GM18508 (cell line): ENCODE data around the gene PMIS2.

Experiments
- ATAC-seq: cut with Tn5 transposase; IDR thresholded peaks from one replicate; pipeline ENCODE4 v1.9.1; 2021; ENCODE audit warnings: moderate number of reproducible peaks; ENCODE audit not compliant: insufficient read depth, unreplicated experiment

The PMIS2 gene

DNA sequence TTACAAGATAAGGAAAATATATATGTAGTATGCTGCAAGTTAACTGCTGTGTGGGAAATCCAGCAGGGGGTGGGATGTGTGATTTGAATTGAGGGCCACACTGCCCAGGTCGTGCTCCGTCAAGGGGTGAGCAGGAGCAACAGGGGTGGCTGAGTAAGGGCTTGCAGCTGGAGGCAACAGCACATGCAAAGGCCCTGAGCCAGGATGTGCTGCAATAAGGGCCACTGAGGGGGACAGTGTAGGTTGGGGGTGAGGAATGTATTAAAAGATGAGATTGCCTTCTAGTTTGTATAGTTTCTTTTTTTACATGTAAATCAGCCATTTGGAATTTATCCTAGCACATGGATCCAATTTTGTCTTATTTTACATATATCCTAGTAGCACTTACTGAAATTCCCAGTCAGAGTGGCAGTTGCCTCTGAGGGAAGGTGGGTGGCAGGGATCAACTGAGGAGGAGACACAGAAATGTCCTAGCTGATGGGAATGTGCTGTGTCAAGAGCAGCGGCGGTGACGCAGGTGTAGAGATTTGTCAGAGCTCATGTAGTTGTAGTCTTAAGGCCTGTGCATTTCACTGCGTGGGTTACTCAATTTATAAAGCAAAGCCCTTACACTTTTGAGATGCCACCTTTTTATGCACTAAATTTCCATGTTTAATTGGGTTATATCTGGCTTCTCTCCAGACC lies 37.5 kb downstream of the PMIS2 start:
- ATAC-seq = no peak

DNA sequence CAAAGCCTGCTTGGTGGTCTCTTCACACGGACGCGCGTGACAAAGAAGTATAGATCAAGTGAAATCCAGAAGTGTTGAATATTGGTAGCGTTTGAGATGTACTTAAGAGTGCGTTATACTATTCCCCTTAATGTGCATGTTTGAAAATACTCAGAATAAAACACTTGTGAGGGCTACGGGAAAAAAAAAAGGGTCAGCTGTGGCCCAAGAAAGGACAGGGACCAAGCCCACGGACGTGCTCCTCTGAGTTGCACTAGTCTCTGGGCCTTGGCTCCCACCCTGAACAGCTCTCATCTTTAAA lies 42.2 kb downstream of the PMIS2 start:
- no peak for ATAC-seq

DNA sequence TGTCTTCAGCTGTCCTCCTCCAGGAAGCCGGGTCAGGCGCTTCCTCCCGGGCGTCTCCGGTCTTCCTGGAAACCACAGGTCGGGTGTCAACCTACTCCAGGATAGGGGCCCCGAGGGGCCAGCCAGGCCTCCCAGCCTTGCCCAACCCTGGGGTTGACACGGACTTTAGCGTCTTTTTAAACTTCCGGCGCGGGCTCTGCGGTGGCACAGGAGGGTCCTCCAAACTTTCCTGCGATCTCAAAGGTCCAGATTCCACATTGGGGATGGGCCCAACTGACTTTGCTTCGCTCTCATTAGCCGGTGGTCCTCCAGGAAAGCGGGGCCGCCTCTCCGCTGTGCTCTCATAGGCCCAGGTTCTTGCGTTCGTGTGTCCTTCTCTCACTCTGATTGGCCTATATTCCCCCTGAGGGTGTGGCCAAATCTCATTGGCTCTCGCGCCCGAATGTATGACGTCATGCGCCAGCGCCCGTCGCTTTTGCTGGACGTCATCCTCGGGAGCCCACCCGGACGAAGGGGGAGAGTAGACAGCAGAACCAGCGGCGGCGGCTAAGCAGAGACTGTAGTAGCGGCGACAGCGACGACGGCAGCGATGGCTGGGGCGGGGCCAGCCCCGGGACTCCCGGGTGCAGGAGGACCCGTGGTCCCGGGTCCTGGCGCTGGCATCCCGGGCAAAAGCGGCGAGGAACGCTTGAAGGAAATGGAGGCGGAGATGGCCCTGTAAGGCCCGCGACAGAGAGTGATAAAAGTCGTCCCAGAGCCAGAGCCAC lies 42.8 kb downstream of the PMIS2 start, which contains the start of gene RBM42:
Gene RBM42 (plus strand): TSS at position 472 of the 767 bp plus-strand sequence. CDS start 118 bp downstream, at position 590.
- peak; percentile 93 for ATAC-seq

DNA sequence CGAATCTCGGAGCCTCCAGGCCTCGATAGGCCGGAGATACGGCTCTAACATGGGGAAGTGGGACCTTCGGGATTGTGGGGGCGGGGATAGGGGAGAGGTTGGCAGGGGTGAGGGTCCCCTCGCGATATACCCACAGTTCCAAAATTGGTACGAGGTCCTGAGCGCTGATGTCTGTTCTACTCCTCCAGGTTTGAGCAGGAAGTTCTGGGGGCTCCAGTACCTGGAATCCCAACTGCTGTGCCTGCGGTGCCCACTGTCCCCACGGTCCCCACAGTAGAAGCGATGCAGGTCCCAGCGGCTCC lies 43.3 kb downstream of the PMIS2 start:
- no peak for ATAC-seq

DNA sequence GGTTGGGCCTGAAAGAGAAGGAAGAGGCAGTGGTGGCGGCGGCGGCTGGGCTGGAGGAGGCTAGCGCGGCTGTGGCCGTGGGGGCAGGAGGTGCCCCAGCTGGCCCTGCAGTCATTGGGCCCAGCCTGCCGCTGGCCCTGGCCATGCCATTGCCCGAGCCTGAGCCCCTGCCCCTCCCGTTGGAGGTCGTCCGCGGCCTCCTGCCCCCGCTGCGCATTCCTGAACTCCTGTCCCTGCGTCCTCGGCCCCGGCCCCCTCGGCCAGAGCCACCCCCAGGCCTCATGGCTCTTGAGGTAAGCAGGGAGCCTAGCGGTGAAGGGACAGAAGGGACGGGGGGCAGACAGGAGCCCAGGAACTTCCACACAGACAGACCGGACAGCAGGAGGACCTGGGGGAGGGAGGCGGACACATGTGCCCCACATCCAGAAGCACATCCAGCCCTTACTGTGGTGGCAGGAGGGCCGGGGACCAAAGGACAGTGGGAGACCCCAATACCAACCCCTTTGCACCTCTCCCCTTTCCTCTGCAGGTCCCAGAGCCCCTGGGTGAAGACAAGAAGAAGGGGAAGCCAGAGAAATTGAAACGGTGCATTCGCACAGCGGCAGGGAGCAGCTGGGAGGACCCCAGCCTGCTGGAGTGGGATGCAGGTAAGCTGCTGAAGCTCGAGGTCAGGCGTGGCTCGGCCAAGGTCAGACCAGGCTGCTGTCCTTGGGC lies 47.9 kb downstream of the PMIS2 start:
- ATAC-seq = no peak

DNA sequence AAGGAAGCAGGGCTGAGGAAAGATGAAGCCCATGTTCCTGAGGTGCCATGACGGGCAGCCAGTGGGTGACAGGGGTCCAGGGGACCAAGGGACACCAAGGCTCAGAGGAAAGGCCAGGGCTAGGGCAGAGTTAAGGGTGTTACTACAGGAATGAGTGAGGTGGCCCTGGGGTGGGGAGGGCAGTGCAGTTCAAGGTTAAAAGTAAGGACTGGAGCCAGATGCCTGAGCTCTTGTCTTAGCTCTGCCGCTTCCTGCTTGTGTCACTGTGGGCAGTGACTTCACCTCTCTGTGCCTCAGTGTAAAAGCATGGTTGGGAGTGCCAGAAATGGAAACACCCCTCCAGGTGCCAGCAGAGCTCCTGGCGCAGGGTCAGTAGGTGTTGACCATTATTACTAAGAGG lies 50.7 kb downstream of the PMIS2 start:
- no peak for ATAC-seq
